ENCODE results near the gene HIC2.
"Not testable (repeated sequence)": the region's sequence is repeated elsewhere in the genome, so short reads cannot be mapped to it uniquely, and the experiment has no call there.

Gene HIC2

GRCh38 chr22:21435998-21436810, 19.0 kb downstream of the HIC2 start:
- DNase-seq (ENCODE audit: low read depth in 2 of 2), result not testable (repeated sequence)

GRCh38 chr22:21438013-21438412, 20.8 kb downstream of the HIC2 start:
- not testable (repeated sequence) for DNase-seq (ENCODE audit: low read depth in 2 of 2)

GRCh38 chr22:21440018-21440636, 23.0 kb downstream of the HIC2 start:
- DNase-seq (ENCODE audit: low read depth in 2 of 2), result not testable (repeated sequence)

GRCh38 chr22:21440676-21441075, 23.5 kb downstream of the HIC2 start:
- not testable (repeated sequence) for DNase-seq (ENCODE audit: low read depth in 2 of 2)

GRCh38 chr22:21441170-21441569, 24.0 kb downstream of the HIC2 start:
- not testable (repeated sequence) for DNase-seq (ENCODE audit: low read depth in 2 of 2)

- not testable (repeated sequence) for DNase-seq (ENCODE audit: low read depth in 2 of 2)
Measured at GRCh38 chr22:21442123-21442522, 25.0 kb downstream of the HIC2 start.

GRCh38 chr22:21442646-21443045, 25.5 kb downstream of the HIC2 start:
- not testable (repeated sequence) for DNase-seq (ENCODE audit: low read depth in 2 of 2)

GRCh38 chr22:21443057-21443734, 26.0 kb downstream of the HIC2 start:
- no peak for DNase-seq (ENCODE audit: low read depth in 2 of 2)

- no peak for DNase-seq (ENCODE audit: low read depth in 2 of 2)
Measured at GRCh38 chr22:21443735-21444421, 26.7 kb downstream of the HIC2 start.

GRCh38 chr22:21444701-21445436, 27.7 kb downstream of the HIC2 start:
- DNase-seq (ENCODE audit: low read depth in 2 of 2), result no peak

- DNase-seq (ENCODE audit: low read depth in 2 of 2), result no peak
Measured at GRCh38 chr22:21445437-21446127, 28.4 kb downstream of the HIC2 start.

GRCh38 chr22:21446128-21446826, 29.1 kb downstream of the HIC2 start:
- no peak for DNase-seq (ENCODE audit: low read depth in 2 of 2)

GRCh38 chr22:21446827-21447690, 29.9 kb downstream of the HIC2 start:
- no peak for DNase-seq (ENCODE audit: low read depth in 2 of 2)

GRCh38 chr22:21447694-21448402, 30.7 kb downstream of the HIC2 start:
- DNase-seq (ENCODE audit: low read depth in 2 of 2), result no peak

- DNase-seq (ENCODE audit: low read depth in 2 of 2), result no peak
Measured at GRCh38 chr22:21448627-21449416, 31.7 kb downstream of the HIC2 start.

- DNase-seq (ENCODE audit: low read depth in 2 of 2), result no peak
Measured at GRCh38 chr22:21449531-21450319, 32.6 kb downstream of the HIC2 start.

- no peak for DNase-seq (ENCODE audit: low read depth in 2 of 2)
Measured at GRCh38 chr22:21450320-21450831, 33.2 kb downstream of the HIC2 start.
